CD4-positive, alpha-beta T cell treated with Interleukin-15 for 4 hours (primary cell): ENCODE data around the gene C10orf95.

Source experiments
- DNase-seq: peaks from one replicate; pipeline ENCODE4 v3.0.0-alpha.2; 2020; ENCODE audit warnings: low spot score

Gene C10orf95

DNA sequence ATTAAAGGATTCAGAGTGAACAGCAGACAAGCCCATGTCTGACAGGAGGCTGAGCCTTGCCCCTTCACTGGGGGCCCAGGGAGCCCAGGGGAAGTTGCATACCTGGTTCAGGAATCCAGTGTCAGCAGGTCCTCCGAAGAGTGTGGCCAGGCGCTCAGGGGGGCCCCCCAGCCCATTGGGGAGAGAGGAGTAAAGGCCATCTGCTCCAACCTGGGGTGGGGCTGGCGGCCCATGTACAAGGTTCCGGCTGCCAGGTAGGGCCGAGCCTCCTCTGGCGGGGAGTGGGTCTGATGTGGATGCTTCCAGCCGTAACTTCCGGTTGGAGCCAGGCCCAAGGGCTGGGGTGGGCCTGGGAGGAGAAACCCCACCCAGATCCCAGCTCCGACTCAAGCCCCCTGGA is 35.1 kb downstream of the C10orf95 start:
- DNase-seq: no peak

GRCh38 chr10:102414749-102415148 is 36.6 kb downstream of the C10orf95 start:
- DNase-seq: no peak

GRCh38 chr10:102413806-102414561 is 37.4 kb downstream of the C10orf95 start:
- DNase-seq: no peak

DNA sequence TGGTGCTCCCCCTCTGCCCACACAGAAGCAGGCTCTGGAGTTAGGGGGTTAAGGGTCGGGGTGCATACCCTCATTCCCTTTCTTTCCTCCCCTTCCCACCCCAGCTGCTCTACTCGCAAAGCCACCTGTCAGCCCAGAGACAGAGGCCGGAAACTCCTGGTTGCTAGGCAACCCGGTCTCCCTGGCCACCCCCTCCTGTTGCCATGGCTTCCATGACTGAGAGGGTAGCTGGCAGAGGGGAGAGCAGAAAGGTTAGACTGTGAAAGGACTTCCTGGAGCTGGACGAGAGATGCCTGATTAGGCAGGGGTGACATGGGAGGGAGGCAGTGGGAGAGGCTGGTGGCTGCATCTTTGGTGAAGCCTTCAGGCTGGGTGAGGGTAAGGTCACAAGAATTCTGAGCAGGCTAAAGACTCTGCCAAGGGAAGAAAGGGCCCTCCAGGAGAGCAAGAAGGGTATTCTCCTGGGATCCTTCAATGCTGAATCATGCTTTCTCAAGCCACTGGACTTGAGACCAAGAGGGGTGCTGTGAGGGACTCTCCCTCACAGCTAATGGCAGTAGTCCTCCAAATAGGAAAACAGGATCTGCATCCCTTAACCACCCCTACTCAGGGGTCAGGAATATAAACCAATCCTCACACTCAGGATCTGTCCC is 38.2 kb downstream of the C10orf95 start:
- DNase-seq: peak; percentile 38

DNA sequence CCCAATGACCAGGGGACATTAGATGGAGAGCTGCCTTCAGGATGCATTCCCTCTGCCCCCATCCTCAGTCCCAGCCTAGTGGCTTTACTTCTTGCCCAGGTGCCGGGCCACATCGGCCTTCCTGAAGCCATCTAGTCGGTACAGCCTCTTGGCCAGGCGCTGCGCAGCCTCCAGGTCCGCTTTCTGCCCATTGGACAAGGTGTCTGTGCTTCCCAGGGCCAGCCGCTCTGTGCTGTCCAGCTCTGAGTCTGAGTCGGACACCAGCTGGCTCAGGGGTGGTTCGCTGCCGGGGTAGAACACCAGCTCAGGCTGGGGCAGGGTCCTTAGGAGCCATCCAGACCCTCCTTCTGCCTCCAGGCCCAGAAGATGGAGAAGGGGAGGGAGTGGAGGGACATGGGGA is 39.0 kb downstream of the C10orf95 start:
- no peak for DNase-seq

GRCh38 chr10:102411341-102412255 is 39.7 kb downstream of the C10orf95 start:
- DNase-seq: no peak

DNA sequence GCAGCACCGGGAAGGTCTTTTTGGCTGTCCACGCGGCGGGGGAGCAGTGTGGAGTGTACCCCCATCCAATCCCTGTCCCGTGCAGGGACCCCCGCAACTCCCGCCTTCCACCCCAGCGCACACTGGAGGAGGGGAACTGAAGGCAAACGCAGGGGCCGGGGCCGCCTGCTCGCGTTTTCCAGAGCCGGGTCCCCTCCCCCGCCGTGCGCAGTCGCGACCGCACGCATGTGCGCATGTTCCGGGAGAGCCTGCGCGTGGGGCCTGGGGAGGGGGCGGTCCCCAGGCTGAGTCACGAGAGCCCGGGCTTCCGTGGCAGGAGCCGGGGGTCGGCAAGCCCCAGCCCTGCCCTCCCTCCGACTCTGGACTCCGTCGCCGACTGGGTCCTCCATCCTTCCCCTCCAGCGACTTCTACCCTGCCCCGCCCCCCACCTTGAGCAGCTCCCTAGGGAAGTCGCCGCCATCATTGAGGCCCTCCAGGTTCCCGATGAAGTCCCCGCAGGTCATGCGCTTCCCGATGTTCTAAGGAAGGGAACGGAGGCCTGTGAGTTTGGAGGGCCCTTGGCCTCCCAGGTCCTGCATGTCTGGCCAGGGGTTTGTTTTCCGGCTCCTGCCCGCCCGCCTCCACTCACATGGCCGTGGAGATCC is 40.8 kb downstream of the C10orf95 start:
- DNase-seq: no peak

DNA sequence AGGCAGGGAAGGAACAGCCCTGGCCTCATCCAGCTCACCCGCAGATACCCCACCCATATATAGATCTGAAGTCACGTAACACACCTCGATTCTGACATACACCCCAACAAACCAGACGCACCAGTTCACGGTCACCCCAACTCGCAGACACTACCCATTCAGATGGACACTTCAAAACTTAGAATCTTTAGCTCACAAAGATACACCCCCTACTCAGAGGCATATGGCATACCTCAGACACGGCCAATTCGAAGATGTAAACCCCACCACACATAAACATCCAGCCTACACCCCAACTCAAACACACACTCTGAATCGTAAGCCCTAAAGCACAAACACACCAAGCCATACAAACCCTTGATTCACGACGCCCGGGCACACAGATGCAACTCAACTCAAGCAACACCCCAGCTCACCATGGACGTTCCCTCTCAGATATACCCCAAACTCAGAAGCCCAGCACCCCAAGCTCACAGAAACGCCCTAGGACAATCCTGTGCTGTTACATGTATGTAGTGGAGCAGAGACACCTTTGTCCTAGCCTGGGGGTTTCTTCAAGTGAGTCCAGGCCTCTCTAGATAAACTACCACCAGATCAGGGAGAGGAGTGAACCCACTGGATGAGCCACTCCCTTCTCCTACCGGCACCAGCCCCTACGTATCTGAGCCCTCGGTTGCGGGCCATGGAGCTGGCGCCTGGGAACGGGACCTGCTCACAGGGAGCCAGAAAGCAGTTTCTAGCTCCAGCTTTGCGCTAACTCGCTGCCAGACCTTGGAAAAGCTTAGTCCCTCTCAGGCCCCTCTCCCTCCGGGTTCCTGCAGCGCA is 41.5 kb downstream of the C10orf95 start:
- no peak for DNase-seq

GRCh38 chr10:102408728-102409603 is 42.4 kb downstream of the C10orf95 start:
- peak; percentile 62 for DNase-seq

- no peak for DNase-seq
These were observed 43.1 kb downstream of the C10orf95 start for GRCh38 chr10:102408131-102408727.

DNA sequence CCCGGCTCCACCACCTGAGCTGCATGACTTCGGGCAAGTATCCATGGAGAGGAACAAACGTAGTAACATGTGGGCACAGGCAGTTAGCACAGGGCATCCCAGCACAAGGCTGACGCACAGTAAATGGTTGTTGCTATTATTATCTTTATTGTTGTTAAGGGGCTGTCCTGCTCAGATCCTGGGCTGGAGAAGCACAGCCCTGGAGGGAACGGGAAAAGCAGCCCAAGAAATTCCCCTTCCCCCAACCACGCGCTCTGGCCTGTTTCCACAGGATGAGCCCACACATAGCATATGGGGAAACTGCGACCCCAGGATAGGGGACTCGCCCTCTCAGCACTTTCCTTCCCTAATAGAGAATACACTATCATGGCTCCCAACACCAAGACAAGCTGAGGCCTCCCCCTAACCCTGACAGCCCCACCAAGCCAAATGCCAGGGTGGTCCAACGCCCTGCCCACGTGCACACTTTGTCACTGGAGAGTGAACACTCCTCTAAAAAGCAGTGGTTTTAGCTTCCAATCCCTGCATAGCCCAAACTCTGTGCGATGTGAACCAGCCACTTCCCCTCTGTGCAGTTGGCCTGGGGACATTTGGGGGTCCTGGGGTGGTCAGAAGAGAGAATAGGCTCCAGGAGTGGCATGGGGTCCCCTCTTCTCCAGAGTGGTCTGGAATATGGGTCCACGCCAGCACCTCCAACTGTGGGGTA is 43.8 kb downstream of the C10orf95 start:
- DNase-seq: no peak

DNA sequence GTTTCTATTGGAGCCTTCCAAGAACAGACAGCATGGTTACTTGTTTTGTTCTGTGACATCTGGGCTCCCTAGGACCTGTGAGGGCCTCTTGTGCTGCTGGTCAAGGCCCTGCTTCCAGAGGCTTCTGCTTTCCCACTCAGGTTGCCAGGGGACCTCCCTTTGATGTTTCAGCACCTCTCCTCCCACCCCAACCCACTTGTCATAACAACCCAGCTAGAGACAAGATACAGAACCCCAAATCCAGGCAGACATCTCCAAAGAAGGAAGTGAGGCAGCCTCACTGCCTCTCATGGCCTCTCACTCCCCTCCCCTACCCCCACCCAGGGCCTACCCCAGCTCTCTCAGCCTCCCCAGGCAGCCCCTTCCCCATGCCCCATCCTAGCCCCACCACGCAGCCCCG is 44.5 kb downstream of the C10orf95 start:
- no peak for DNase-seq

GRCh38 chr10:102405632-102406031 is 45.7 kb downstream of the C10orf95 start:
- DNase-seq: no peak

GRCh38 chr10:102405108-102405571 is 46.2 kb downstream of the C10orf95 start:
- no peak for DNase-seq

DNA sequence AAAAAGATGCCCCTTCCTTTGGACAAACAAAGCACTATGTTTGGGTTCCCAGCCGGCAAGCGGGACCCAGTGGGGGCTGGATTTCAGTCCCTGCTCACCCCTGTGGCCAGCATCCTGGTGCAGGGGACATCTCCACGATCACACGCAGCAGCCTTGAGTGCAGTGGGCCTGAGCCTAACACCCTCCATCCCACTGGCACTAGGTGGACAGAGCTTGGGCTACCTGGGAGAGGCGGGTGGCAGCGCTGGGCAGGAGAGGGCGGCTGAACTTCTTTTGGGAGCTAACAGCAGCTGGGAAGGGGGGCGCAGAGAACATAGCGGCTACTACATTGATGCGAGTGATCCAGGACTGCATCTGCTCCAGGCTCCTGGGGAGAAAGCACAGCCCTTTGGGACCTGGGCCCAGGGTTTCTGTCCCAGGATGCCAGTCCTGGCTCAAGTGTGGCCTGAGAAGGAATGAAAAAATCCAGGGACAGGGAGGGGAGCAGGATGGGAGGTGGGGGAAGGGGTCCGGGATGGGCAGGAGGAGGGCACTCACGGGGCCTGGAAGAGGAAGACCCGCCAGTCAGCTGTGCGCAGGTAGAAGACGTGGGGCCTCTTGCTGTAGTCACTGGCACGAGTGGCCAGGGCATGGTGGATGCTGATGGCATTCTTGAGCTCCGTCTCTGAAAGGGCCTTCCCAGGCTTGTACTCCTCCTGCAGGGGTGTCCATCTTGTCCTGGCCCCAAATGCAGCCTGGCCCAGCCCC is 46.8 kb downstream of the C10orf95 start:
- DNase-seq: no peak

DNA sequence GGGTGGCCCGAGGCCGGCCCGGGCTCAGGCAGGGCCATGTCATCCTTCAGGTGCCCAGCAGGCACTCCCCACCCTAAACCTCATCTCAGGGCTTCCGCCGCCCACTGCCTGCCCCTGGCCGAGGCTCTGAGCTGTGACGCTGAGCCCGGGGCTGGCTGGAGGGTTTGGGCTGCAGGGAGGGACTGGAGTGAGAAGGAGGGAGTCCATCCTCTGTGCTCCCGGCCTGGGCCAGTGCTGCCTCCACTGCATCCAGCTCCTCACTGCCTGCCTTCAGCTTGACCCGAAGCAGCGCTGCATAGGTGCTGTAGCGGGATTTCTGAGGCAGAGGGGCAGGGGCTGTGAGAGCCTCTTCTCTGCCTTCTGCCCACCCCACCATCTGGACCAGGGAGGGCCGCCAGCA is 48.2 kb downstream of the C10orf95 start:
- no peak for DNase-seq

DNA sequence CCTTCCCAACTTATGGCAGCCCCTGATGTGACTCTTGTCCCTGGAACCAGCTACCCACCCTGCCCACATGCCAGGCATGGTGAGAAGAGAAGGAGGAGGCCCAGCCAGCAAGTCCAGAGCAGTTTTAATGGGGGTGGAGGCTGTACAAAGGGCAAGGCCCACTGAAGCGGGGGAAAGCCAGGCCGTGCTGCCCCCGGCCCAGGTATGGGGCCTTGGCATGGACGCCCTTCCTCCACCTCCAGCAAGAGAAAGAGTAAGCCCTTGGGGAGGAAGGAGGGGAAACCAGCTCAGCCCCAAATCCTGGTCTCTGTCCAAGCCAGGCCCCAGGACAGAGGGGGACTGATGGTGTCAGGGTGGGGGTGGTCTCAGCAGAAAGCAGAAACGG is 48.8 kb downstream of the C10orf95 start:
- no peak for DNase-seq

GRCh38 chr10:102401735-102402511 is 49.4 kb downstream of the C10orf95 start:
- DNase-seq: no peak
